CMK (cell line): ENCODE data around the gene GPR84.

ENCODE experiments used
- DNase-seq: peaks from one replicate; pipeline ENCODE4 v3.0.0-alpha.2; 2010; ENCODE audit warnings: low read depth

GPR84 gene

DNA sequence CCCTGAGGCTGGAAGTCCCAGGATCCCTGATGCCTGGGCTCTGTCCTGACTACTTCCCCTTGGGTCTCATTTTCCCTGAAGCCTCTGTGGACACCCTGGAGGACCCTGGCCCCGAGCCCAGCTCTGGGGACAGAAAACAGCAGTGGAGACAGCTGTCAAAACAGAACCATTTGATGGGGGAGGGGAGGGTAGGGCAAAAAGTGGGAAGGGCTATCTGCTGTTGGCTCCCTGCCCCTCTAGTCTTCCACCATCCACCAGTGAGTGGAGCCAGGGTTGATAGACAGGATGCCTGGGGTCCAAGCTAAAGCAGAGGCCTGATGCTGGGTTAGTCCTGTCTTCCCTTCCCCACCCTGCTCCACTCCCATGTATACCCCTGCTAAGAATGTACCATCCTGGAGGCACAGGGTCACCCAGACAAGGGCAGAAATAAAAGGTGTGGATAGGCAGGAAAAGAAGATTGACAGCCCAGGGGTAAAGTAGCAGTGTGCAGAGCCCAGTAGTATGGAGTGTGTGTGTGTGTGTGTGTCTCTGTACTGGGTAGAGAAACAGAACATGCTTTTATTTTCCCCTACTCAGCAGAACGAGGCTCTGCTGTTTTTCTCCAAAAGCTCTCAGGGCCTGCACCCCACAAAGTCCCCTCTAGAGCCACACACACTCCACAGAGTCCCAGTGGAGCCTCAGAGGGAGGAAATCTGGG is 10.4 kb upstream of the GPR84 start:
- no peak for DNase-seq

DNA sequence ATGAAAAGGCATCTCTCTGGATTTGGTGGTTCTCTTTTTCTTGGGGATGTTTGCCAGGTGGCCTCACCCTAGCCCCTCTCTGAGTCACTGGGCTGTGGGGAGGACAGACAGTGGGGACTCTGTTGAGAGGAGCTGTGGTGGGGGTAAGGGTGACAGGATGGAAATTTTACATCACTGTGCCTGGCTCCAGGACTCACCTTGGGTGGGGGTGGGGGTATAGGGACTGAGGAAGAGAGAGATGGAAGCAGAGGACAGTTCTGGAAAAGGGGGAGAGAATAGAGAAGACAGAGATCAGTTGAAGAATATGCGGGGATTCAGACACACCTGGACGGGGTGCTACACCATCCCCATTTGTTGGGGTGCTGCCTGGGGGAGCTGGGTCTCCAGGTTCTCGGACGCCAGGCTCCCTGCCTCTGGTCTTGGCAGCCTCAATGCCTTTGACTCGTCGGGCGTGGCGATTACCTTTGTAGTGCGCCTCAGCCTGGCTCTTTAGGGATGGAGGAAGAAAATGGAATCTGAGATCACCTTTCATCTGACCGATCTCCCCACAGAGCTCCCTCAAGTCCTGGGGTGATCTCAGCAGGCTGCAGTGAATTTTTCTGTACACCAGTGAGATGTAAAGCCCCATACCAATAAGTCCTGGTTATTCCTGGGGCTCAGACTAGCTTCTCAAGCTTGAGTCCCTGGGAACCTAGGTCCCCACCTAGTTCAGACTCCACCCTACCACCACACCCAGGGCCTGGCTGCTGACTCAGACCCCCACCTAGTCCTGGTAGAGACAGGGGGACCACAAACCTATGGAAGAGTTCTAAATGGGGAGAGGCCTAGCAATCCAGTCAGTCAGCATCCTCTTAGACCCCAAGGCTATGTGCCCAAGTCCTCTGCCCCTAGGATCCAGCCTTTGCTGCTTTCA is 9.6 kb upstream of the GPR84 start:
- DNase-seq, result no peak

DNA sequence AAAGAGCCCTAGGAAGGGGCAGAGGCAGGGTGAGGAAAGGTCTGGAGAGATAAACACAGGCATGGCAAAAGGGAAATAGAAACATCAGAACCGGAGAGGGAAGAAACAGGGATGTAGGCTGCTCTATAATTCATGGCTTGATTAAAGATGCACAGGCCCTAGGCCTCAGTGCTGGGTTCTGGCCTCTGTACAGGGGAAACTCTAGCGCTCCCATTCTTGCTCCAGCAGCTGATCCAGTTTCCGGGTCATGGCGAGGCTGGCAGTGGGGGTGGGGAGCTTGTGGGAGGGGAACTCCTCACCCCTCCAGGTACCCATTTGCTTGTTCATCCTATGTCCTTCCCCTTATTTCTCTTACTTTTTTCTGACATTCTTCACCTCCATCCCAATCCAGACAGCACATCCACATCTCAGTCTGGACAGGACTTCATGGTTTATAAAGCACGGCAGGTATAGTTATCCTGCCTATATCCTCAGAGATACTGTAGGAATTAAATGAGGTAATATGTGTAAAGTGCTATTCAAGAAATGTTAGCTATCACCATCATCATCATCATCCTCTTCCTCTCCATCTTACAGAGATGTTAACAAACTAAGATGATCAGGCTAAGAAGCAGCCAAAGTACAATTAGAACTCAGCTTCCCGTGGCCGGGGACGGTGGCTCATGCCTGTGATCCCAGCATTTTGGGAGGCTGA is 8.0 kb upstream of the GPR84 start:
- DNase-seq, result no peak

DNA sequence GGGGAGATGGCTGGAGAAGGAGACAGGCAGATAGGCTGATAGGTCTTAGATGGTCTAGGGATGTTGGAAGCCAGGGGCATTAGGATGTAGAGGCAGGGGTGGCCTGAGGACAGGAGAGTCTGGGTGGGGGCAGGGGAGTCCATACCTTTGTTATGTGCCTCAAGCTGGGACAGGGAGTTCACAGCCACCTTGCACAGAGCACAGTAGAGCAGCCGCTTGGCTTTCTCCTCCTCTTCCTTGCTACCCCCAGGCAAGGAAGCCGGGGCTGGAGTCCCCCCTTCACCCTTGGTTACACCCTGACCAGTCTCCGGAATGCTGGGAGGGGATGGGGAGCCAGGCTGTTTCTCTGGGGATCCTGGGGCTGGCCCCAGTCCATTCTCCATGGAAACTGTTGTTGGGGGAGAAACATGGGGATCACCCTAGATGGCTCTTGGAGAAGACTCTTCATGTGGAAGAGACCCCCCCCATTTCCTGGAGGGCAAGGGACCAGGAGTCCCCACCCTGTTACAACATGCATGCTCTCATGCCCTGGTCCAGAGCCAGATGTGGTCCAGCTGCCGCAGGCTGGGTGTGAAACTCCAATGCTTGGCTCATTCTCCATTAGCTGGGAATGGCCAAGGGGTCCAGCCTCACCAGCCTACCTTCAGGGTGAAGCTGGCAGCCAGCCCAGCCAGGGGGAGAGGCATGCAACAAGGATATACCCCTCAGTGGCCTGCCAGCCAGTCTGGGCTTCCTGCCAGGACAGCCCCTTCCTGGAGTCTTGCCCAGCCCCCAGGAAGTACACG is 7.2 kb upstream of the GPR84 start:
- no peak for DNase-seq

DNA sequence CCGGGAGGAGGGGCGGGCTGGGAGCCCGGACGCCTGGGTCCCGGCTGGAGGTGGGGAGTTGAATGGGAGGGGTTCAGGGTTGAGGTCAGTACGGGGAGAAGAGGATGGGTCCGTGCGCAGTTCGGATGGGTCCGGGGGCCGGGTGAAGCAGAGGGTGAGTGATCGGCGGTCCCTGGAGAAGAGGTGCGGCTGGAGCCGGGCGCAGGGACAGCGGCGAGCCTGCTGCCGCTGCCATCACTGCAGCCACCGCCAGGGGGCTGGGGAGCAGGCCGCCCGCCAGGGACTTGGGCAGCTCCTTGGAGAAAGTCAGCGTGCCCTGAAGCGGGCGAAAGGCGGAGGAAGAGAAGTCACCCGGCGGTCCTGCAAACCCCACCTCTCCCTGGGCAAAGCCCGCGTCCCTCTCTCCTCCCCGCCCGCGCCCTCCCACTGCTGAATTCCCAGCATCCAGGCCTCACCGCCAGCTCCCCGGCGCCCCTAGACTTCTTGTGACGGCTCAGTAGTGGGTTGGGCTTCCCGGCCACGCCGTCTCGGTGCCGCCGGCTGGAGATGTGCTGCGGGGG is 6.0 kb upstream of the GPR84 start:
- DNase-seq, result no peak

DNA sequence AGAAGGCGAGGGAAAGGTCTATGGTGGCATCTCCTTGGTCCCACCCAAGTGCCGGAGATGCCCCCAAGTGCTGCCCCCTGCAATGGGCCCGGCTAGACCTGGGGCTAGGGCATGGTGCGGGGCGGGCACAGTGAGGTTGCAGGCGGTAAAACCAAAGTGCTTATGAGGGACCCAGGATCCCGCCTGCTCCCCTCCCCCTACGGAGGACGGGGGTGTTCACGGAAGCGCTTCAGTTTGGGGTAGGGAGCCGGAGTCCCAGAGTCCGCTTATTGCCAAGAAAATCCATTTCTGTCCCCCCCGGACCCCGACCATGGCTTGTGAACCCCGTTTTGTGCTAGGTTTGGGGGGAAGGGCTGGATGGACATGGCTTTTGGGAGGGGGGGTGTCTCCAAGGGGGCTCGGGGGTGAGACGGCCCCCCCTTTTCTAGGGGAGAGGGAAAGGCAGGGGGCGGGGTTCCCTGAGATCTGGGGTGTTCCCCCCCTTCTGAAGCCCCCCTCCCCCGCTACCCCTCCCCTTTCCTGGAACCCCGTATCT is 5.4 kb upstream of the GPR84 start:
- DNase-seq, result no peak

DNA sequence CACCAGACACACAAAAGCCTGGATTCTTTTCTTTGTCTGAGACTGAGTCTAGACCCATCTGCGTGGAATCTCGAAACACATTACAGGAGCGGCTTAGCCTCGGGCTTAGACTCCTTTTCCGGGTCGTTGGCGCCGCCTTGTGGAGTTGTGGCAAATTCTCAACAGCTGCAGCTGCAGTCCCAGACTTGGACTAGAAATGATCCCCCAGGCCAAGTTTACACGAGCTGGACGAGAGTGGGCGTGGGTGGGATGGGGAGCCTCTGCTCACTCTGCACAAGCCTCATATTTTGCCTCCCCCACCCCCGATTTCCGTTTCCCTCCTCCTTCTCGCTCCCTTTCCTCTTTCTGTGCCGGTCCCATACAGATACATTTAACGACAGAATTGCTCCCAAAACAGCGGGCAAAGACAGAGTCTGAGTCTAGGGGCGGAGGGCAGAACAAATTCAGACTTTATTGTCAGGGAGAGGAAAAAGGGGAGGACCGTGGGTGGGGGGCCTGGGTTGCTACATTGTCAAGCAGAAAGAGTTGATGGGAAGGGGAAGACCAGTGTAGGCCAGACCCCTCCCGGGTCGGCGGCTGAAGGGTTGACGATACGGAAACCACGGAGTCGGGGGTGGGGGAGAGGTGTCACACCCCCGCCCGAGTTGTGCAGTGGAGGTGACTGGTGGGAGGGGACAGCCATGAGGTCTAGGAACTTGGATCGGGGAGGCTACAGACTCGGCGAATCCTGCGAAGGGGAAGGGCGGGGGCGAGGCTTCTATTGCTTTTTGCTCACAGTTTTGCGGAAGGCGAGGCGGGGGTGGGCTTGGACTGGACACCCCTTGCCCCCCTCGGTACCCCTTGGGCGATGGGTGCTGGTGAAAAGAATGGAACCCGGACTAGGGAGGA is 4.7 kb upstream of the GPR84 start:
- peak; percentile 73 for DNase-seq

DNA sequence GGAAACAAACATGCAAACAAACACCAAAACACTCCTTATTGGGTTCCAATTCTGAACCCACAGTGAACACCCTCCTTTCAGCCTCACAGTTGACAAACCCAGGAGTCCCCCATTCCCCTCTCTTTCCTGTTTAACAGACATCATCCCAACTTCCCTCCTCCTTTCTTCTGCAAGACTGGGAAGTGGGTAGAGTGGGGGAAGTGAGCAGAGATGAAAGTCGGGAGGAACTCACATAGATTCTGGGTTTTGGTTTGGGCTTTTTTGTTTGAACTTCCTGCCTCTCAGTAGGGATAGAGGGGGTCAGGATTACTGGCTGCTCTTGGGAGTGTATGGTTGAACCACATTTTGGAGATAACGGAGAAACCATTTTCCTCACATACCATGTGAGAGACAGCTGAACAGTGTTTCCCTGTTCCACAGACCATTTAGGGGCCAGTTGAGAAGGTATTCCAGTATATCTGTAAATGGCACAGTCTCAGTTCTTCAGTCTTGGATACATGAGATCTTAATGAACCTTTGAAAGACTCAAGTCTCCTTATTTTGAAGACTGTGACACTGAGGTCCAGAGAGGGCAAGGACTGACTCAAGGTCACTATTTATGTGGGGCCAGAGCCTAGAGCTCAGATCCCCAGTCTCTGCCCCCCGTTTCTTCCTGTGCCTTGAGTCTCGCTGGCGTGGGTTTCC is 3.9 kb upstream of the GPR84 start:
- no peak for DNase-seq

DNA sequence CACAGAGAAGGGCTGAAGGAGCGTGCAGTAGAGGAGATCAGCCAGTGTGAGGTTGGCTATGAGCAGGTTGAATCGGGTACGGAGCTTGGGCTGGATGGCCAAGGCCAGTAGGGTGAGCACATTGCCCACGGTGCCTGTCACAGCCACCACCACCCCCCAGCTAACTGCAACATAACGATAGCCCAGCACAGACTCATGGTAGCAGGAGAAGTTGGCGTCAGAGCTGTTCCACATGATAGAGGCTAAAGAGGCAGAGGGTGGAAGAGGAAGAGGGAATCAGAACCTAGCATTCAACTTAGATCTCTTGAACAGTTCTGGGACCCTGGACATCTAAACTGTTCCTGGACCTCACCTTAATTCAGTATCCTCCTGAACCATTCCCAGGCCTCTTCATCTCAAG is 668 bp downstream of the GPR84 start:
- DNase-seq, result no peak

DNA sequence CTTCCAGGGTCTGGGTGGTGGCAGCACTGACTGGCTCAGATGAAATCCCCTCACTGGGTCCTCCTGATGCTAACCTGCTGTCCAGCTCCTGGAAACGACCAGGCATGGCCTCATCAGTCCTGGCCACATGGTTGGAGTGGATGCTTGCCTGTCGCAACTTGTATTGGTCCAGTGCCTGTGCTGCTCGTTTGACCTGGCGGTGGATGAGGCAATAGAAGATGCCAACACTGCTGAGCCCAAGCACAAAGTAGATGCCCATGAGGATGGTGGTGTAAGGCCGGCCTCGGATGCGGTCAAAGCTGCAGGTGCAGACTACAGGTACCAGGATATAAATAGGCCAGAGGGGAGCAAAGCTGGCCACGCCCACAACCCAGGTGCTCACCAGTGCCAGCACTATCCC is 1.2 kb downstream of the GPR84 start:
- no peak for DNase-seq

DNA sequence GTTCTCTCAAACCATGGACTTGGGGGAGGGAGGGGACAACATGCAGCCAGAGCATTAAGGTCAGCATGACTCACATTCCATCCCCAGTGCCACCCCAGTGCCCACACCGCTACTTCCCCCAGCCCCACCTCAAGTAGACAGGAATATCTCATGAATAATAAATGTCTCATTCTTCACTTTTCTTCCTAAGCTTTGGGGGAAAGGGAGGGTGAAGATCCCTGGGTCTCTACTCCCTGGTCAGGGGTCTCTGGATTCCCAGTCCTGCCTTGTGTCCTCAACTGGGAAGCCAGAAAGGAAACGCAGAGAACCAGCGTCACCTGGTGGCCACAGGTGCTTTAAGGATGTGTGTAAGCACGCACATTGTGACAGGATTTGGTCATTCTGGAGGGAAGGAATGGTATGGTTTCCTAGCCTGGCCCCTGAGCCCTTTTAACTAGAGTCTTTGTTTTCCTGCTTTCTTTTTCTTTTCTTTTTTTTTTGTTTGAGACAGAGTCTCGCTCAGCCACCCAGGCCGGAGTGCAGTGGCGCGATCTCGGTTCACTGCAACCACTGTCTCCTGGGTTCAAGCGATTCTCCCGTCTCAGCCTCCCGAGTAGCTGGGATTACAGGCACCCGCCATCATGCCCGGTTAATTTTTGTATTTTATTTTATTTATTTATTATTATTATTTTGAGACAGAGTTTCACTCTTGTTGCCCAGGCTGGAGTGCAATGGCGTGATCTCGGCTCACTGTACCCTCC is 3.4 kb downstream of the GPR84 start:
- no peak for DNase-seq

DNA sequence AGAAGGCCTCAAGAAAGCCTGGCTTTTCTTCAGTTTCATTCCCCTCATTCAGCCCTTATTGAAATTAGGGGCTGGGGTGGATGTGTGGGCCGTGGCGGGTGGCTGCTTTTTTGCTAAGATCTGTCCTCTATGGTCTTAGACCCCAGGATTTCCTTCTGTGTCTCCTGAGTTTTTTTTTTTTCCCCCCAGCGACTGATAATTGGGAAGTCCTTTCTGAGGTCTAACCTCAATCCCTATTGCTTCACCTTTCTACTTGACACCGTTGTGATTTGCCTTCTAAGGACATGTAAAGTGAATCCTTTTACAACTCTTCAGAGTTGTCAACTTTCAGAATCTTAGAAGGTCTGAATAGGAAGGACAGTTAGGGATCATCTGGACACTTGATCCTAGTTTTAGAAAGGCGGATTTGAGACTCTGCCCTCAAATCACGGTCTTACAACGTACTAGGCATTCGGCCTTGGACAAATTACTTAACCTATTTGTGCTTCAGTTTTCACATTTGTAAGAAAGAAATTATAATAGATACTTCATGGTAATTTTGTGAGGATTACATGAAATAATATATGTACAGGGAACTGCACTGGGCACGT is 4.4 kb downstream of the GPR84 start:
- DNase-seq, result no peak

DNA sequence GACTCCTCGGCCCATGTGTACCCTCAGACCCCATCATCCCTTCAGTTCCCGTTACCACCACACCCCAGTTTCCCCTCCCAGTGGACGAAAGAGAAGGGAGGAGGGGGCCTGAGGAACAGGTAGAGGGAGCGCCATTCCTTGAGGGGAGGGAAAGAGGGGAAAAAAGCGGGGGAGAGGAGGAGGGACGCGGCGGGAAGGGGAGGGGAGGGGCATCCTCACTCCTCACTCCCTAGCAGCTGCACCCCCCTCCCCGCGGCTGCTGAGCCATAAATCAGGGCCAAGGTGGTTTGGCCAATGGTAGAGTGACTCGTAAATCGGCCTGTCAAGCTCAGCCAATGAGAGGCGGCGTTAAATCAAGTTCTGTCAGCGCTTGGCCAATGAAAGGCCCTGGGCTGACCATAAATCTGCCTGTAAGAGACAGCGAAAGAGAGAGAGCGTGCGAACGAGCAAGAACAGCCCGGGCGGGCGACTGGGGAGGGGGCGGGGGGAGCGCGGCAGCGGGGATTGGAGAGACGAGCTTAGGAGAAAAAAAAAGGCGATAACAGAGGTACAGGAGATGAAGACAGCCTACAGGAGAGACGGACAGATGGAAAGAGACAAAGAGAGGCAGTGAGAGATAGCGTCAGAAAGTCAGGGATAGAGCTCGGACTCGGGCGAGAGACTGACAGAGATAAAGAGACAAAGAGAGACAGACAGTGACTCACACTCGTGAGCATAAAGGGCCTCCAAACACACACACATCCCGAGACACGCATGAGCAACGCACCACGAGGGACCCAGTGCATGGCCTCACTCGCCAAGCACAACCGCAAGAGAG is 5.1 kb downstream of the GPR84 start:
- peak; percentile 93 for DNase-seq

DNA sequence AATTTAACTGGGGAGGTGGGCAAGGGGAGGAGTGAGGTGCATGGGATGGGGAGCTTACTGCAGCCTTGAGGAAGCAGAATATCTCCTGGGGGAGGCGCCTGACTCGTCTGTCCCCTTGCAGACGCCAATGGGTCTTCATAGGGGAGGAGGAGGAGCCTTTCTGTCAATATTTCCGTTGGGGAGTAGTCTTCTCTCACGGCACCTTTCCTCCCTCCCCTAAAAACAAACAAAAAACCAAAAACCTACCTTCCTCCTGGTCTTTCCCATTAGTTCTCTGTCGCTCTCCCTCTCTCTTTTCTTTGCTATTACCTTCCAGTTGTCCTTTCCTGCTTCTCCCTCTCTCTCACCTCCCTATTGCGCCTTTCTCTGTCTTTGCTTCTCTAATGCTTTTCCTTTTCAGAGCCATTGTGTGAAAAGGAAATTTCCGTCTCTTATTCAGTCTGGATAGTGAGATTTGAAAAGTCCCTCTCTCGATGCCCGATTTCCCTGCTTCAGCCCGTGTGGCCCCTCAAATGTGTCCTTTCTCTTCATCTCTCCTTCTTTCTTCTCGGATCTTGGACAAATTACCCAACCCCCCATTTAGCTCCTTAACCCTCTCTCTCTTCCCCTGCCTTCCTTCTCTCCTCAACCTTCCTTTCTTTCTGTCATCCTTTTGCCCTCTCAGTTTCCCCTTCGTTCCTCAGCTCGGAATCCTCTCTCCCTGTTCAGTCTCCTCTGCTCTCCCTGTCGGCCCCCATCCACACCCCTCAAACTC is 5.9 kb downstream of the GPR84 start:
- DNase-seq, result no peak

DNA sequence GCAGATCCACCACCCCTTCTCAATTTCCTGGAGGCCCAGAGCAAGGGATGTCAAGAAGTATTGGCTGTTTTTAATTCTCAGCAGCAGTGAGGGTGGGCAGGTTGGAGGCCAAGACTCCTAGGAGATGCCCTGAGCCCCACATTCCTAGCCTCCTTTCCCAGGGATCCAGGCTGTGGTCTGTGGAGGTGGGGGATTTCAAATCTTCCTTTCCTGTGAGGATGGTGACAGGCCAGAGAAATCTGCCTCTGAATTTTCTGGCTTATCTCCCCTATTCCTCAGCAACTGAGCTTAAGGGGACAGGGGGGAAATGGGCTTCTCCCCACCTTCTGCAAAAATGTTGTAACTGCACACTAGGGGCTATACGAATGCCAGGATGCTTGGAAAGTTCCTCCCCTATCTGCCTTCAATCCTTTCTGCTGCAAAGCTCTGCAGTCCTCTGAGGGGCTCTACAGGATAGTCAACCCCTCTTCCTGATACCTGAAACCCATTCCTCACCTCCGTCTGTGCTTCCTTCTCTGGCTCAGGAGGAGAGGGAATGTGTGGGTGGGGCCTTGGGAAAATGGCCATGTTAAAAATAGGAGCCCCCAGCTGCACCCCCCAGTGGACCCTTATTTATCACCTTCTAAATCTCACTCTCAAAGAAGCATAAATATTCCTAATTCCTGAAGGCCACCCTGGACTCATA is 6.6 kb downstream of the GPR84 start:
- DNase-seq, result no peak

DNA sequence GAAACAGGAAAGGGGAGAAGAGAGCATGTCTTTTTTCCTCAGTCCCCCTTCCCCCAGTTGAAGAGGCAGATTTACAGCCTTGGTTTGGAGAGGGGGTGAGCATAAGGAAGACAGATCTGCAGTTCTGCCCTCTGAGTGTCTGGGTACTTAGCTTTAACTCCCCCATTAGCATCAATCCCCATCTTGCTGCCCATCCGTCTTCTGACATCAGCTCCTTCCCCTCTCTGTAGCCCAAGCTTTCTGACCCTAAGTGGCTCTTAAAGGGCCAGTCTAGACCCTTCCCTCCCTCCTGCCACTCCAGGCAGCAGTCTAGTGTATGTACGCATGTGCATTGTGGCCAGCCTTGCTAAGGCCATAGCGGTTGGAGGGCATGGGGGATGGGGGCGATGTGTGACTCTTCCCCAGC is 7.3 kb downstream of the GPR84 start:
- DNase-seq, result no peak

DNA sequence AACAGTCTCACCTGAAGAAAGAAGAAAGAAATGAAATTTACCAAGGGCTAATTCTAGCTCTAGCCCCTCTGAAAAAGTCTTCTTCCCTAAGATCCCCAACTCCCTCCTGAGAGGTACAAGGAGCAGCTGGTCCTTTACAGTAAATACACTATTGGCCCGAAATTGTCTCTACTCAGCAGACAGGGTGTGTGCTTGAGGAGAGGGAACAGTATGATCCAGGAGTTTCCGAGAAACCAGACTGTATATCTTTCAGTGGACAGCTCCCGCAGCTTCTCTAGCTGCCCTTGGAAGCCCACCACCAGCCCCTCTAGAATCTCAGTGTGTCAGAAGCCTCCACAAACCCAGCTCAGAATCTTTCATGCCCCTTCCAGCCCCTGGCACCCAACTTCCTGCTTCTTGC is 8.1 kb downstream of the GPR84 start:
- DNase-seq, result no peak
